Hepatocyte (in vitro differentiated cells): ENCODE measurements around the gene NUDCD2. TPM values are rescaled to one million over a fixed set of nuclear protein-coding genes. Genes with fewer than 3 reads are reported as not detected.
"Not testable (repeated sequence)": the region's sequence is repeated elsewhere in the genome, so short reads cannot be mapped to it uniquely, and the experiment has no call there.

Experiments
- DNase-seq: peaks from one replicate; pipeline ENCODE4 v3.0.0-alpha.2; 2016; ENCODE audit warnings: low spot score
- H2AFZ ChIP-seq: fragments of 200-600 bp; sonication (generic); 2 replicates; pipeline ENCODE4 v1.6.0; 2016; ENCODE audit warnings: antibody characterized with exemption, mild to moderate bottlenecking
- H3K27ac ChIP-seq: fragments of 200-600 bp; sonication (generic); 2 replicates; pipeline ENCODE4 v1.5.1; 2016; ENCODE audit warnings: mild to moderate bottlenecking
- H3K27me3 ChIP-seq: fragments of 200-600 bp; sonication (generic); 2 replicates; pipeline ENCODE4 v1.6.1; 2016
- H3K36me3 ChIP-seq: fragments of 200-600 bp; sonication (generic); replicated peaks from 2 replicates; pipeline ENCODE4 v1.5.1; 2016; ENCODE audit warnings: low read depth; ENCODE audit not compliant: insufficient read depth
- H3K4me1 ChIP-seq: fragments of 200-600 bp; sonication (generic); 2 replicates; pipeline ENCODE4 v1.5.1; 2016; ENCODE audit warnings: mild to moderate bottlenecking, moderate library complexity; ENCODE audit not compliant: insufficient read depth
- H3K4me2 ChIP-seq: fragments of 200-600 bp; sonication (generic); 2 replicates; pipeline ENCODE4 v1.6.0; 2016
- H3K4me3 ChIP-seq: fragments of 200-600 bp; sonication (generic); 2 replicates; pipeline ENCODE4 v1.5.1; 2016; ENCODE audit warnings: mild to moderate bottlenecking
- H3K79me2 ChIP-seq: fragments of 200-600 bp; sonication (generic); 2 replicates; pipeline ENCODE4 v1.6.0; 2017; ENCODE audit warnings: mild to moderate bottlenecking
- H3K9me2 ChIP-seq: fragments of 200-600 bp; sonication (generic); replicated peaks from 2 replicates; pipeline ENCODE4 v1.6.0; 2017; ENCODE audit warnings: mild to moderate bottlenecking; ENCODE audit not compliant: insufficient read depth
- H3K9me3 ChIP-seq: fragments of 200-600 bp; sonication (generic); 2 replicates; pipeline ENCODE4 v1.5.1; 2016; ENCODE audit warnings: low read depth, mild to moderate bottlenecking
- H4K20me1 ChIP-seq: fragments of 200-600 bp; sonication (generic); 2 replicates; pipeline ENCODE4 v1.6.0; 2016; ENCODE audit warnings: mild to moderate bottlenecking; ENCODE audit not compliant: insufficient read depth, poor library complexity, severe bottlenecking
- EZH2 ChIP-seq: fragments of 200-600 bp; sonication (generic); IDR thresholded peaks from 2 replicates; pipeline ENCODE4 v1.6.1; 2016; ENCODE audit warnings: antibody characterized with exemption, mild to moderate bottlenecking, borderline replicate concordance
- EZH2phosphoT487 ChIP-seq: fragments of 200-600 bp; sonication (generic); IDR thresholded peaks from one replicate; pipeline ENCODE4 v1.6.1; 2018; ENCODE audit warnings: antibody characterized with exemption, mild to moderate bottlenecking, low read depth, moderate library complexity; ENCODE audit not compliant: unreplicated experiment, severe bottlenecking
- WGBS: methylation state at CpG from one replicate; pipeline ENCODE4 v1.1.6; 2016; ENCODE audit warnings: low lambda C conversion rate; ENCODE audit errors: missing lambda C conversion rate; 5-methylcytosine and 5-hydroxymethylcytosine counted together
- polyA plus RNA-seq: library from polyadenylated mRNA; unstranded; fragments of >200 nt; fragmentation: Nextera tagmentation; extraction: Ambion mirVana; gene quantifications from 2 replicates; pipeline ENCODE4 v1.2.1, GENCODE V29; 2016
- total RNA-seq: library from RNA; depleted of rRNA; stranded (reverse); fragments of >200 nt; gene quantifications from 2 replicates; pipeline ENCODE4 v1.2.3, GENCODE V29; 2014
- TF ChIP-seq, protein P1 (sequence below): fragments of 200-600 bp; sonication (generic); IDR thresholded peaks from 2 replicates; pipeline ENCODE4 v1.5.1; 2016; ENCODE audit warnings: antibody characterized with exemption, mild to moderate bottlenecking; ENCODE audit not compliant: poor library complexity

NUDCD2 gene
- total and polyA plus RNA-seq, 2 experiments from 2014 or later, result 18.8 to 79.5 TPM

- no peak for DNase-seq
- peaks cover 26% of the 10 kb centered on the region for H3K79me2 ChIP-seq
- H3K9me2 ChIP-seq, result no peaks in the 10 kb centered on the region
- H3K36me3 ChIP-seq, result no peaks in the 10 kb centered on the region
- TF ChIP-seq, protein P1, sequence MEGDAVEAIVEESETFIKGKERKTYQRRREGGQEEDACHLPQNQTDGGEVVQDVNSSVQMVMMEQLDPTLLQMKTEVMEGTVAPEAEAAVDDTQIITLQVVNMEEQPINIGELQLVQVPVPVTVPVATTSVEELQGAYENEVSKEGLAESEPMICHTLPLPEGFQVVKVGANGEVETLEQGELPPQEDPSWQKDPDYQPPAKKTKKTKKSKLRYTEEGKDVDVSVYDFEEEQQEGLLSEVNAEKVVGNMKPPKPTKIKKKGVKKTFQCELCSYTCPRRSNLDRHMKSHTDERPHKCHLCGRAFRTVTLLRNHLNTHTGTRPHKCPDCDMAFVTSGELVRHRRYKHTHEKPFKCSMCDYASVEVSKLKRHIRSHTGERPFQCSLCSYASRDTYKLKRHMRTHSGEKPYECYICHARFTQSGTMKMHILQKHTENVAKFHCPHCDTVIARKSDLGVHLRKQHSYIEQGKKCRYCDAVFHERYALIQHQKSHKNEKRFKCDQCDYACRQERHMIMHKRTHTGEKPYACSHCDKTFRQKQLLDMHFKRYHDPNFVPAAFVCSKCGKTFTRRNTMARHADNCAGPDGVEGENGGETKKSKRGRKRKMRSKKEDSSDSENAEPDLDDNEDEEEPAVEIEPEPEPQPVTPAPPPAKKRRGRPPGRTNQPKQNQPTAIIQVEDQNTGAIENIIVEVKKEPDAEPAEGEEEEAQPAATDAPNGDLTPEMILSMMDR, result no peak
- TF ChIP-seq EZH2 (no peak), EZH2phosphoT487 (no peak)
- no peak overlapping the region for H3K4me2 ChIP-seq
- H3K27ac ChIP-seq, result no peak overlapping the region
- no peak overlapping the region for H3K4me3 ChIP-seq
- no peaks in the 10 kb centered on the region for H3K27me3 ChIP-seq
- H4K20me1 ChIP-seq, result no peaks in the 10 kb centered on the region
- no peaks in the 10 kb centered on the region for H3K9me3 ChIP-seq
- H3K4me1 ChIP-seq, result no peaks in the 10 kb centered on the region
- WGBS, result 97% methylated on average over 7 of the region's 7 CpGs
- no peak overlapping the region for H2AFZ ChIP-seq
Observed at GRCh38 chr5:163456840-163457239, 3.1 kb downstream of the NUDCD2 start.

- H3K4me2 ChIP-seq, result no peak overlapping the region
- H3K9me2 ChIP-seq, result no peaks in the 10 kb centered on the region
- H3K79me2 ChIP-seq, result peaks cover 26% of the 10 kb centered on the region
- H3K27ac ChIP-seq, result no peak overlapping the region
- DNase-seq, result no peak
- WGBS, result 61% methylated on average over 2 of the region's 2 CpGs
- H4K20me1 ChIP-seq, result no peaks in the 10 kb centered on the region
- TF ChIP-seq, protein P1, result no peak
- TF ChIP-seq EZH2phosphoT487 (no peak), EZH2 (no peak)
- H3K36me3 ChIP-seq, result no peaks in the 10 kb centered on the region
- H3K4me3 ChIP-seq, result no peak overlapping the region
- no peak overlapping the region for H2AFZ ChIP-seq
- no peaks in the 10 kb centered on the region for H3K9me3 ChIP-seq
- no peaks in the 10 kb centered on the region for H3K27me3 ChIP-seq
- no peaks in the 10 kb centered on the region for H3K4me1 ChIP-seq
Observed at GRCh38 chr5:163456029-163456589, 3.8 kb downstream of the NUDCD2 start.

- DNase-seq, H3K9me3 ChIP-seq, H3K36me3 ChIP-seq, H2AFZ ChIP-seq, H3K27ac ChIP-seq, H4K20me1 ChIP-seq, H3K27me3 ChIP-seq, H3K4me2 ChIP-seq, H3K4me1 ChIP-seq, H3K4me3 ChIP-seq, H3K9me2 ChIP-seq: not testable (repeated sequence)
- WGBS, result 98% methylated on average over 17 of the region's 17 CpGs
- peaks cover 26% of the 10 kb centered on the region for H3K79me2 ChIP-seq
Observed at GRCh38 chr5:163455406-163455805, 4.5 kb downstream of the NUDCD2 start.

- H3K36me3 ChIP-seq, result no peaks in the 10 kb centered on the region
- H2AFZ ChIP-seq, result no peak overlapping the region
- H3K9me2 ChIP-seq, result no peaks in the 10 kb centered on the region
- TF ChIP-seq, protein P1, result no peak
- TF ChIP-seq EZH2phosphoT487, result no peak
- TF ChIP-seq EZH2, result no peak
- H3K79me2 ChIP-seq, result peaks cover 22% of the 10 kb centered on the region
- no peak overlapping the region for H3K27ac ChIP-seq
- H3K27me3 ChIP-seq, result no peaks in the 10 kb centered on the region
- no peak overlapping the region for H3K4me2 ChIP-seq
- H3K4me3 ChIP-seq, result no peak overlapping the region
- no peaks in the 10 kb centered on the region for H3K4me1 ChIP-seq
- no peak for DNase-seq
- WGBS, result 92% methylated on average over 1 of the region's 1 CpG
- H3K9me3 ChIP-seq, result no peaks in the 10 kb centered on the region
- H4K20me1 ChIP-seq, result no peaks in the 10 kb centered on the region
Observed at GRCh38 chr5:163453705-163454104, 6.2 kb downstream of the NUDCD2 start.
